Subcutaneous abdominal adipose tissue (tissue), 5 donors: Measurements from ENCODE around the gene DYNLT2.
"Not testable (repeated sequence)": the region's sequence is repeated elsewhere in the genome, so short reads cannot be mapped to it uniquely, and the experiment has no call there.

Experiments used
- H3K27ac ChIP-seq: one replicate; pipeline ENCODE4 v1.7.0; 2013; ENCODE audit warnings: low read depth, mild to moderate bottlenecking, inconsistent platforms, low read length, moderate library complexity
- H3K27me3 ChIP-seq, 5 donors: one replicate each; pipeline ENCODE4 v1.7.0; 2013; ENCODE audit warnings: low read length in 5 of 5, inconsistent platforms in 1 of 5; ENCODE audit not compliant: control insufficient read depth in 5 of 5, insufficient read depth in 4 of 5
- H3K36me3 ChIP-seq, 5 donors: one replicate each; pipeline ENCODE4 v1.7.0; 2013; ENCODE audit warnings: low read length in 5 of 5; ENCODE audit not compliant: control insufficient read depth in 5 of 5, insufficient read depth in 5 of 5
- H3K4me1 ChIP-seq, 5 donors: one replicate each; pipeline ENCODE4 v1.7.0; 2013; ENCODE audit warnings: low read length in 5 of 5, mild to moderate bottlenecking in 3 of 5, moderate library complexity in 1 of 5; ENCODE audit not compliant: control insufficient read depth in 5 of 5, insufficient read depth in 5 of 5
- H3K4me3 ChIP-seq, 5 donors: one replicate each; pipeline ENCODE4 v1.7.0; 2013; ENCODE audit warnings: low read length in 5 of 5, low read depth in 1 of 5
- H3K9ac ChIP-seq, 5 donors: one replicate each; pipeline ENCODE4 v1.7.0; 2013; ENCODE audit warnings: low read length in 5 of 5, mild to moderate bottlenecking in 4 of 5, moderate library complexity in 3 of 5
- H3K9me3 ChIP-seq, 5 donors: one replicate each; pipeline ENCODE4 v1.7.0; 2013; ENCODE audit warnings: low read length in 5 of 5; ENCODE audit not compliant: control insufficient read depth in 5 of 5
- donor health status: healthy.
- donor health status: healthy.
- donor health status: healthy.
- donor health status: healthy.
- donor health status: healthy.

DYNLT2 gene

GRCh38 chr6:169702840-169703246 lies 48.5 kb downstream of the DYNLT2 start:
- Histone ChIP-seq H3K9me3 (no peaks in the 10 kb centered on the region), H3K4me1 (peaks cover 6 to 46% (median 43%) of the 10 kb centered on the region in 5 donors)

GRCh38 chr6:169701954-169702839 lies 49.2 kb downstream of the DYNLT2 start, which contains the start of the genes C6orf120 and WDR27:
C6orf120 (plus strand) TSS chr6:169702126; CDS start chr6:169702460, 334 bp downstream.
WDR27 (minus strand) TSS chr6:169702029; CDS start chr6:169689005, 13,024 bp downstream.
- Histone ChIP-seq H3K4me3 (peak within 1 kb of the TSS; percentile 70 to 99 (median 93)), H3K9me3 (no peaks in the 10 kb centered on the region), H3K9ac (peak within 1 kb of the TSS; percentile 89 to 98 (median 94)), H3K27me3 (no peaks in the 10 kb centered on the region), H3K27ac (peak within 1 kb of the TSS; percentile 92), H3K4me1 (peaks cover 6 to 46% (median 43%) of the 10 kb centered on the region in 5 donors), H3K36me3 (peaks cover 3 to 13% (median 8%) of the 10 kb centered on the region in 5 donors)

More at GRCh38 chr6:169702840-169703246, 48.5 kb downstream of the DYNLT2 start:
- Histone ChIP-seq H3K9ac (peak overlapping the region; percentile 77 to 98 (median 94)), H3K4me3 (peak overlapping the region; percentile 38 to 99 (median 93)), H3K27ac (peak overlapping the region; percentile 92), H3K36me3 (peaks cover 3 to 13% (median 11%) of the 10 kb centered on the region in 5 donors), H3K27me3 (no peaks in the 10 kb centered on the region)

- Histone ChIP-seq H3K27ac (peak overlapping the region; percentile 92), H3K9ac (peak overlapping the region; percentile 89 to 98 (median 94)), H3K9me3 (no peaks in the 10 kb centered on the region), H3K36me3 (peaks cover 3 to 13% (median 8%) of the 10 kb centered on the region in 5 donors), H3K4me1 (peaks cover 6 to 46% (median 43%) of the 10 kb centered on the region in 5 donors), H3K4me3 (peak overlapping the region; percentile 59 to 99 (median 93)), H3K27me3 (no peaks in the 10 kb centered on the region)
Observed at GRCh38 chr6:169701311-169701953, 49.9 kb downstream of the DYNLT2 start.

GRCh38 chr6:169700296-169700695 lies 51.1 kb downstream of the DYNLT2 start:
- Histone ChIP-seq H3K9me3 (no peaks in the 10 kb centered on the region), H3K9ac (no peak overlapping the region), H3K4me3 (no peak overlapping the region), H3K27me3 (no peaks in the 10 kb centered on the region), H3K36me3 (peaks cover 2 to 8% (median 7%) of the 10 kb centered on the region in 5 donors), H3K27ac (no peak overlapping the region), H3K4me1 (peaks cover 6 to 46% (median 43%) of the 10 kb centered on the region in 5 donors)

GRCh38 chr6:169697115-169697514 lies 54.3 kb downstream of the DYNLT2 start:
- H3K9me3 ChIP-seq, H3K9ac ChIP-seq, H3K27ac ChIP-seq, H3K4me3 ChIP-seq, H3K27me3 ChIP-seq, H3K36me3 ChIP-seq: not testable (repeated sequence)
- H3K4me1 ChIP-seq = peaks cover 0 to 22% (median 14%) of the 10 kb centered on the region in 5 donors

- H3K27ac ChIP-seq = no peak overlapping the region
- peaks cover 0 to 4% (median 0%) of the 10 kb centered on the region in 5 donors for H3K36me3 ChIP-seq
- H3K9ac ChIP-seq = no peak overlapping the region
- peaks cover 0 to 8% (median 0%) of the 10 kb centered on the region in 5 donors for H3K4me1 ChIP-seq
- no peaks in the 10 kb centered on the region for H3K27me3 ChIP-seq
- peaks cover 0 to 3% (median 0%) of the 10 kb centered on the region in 5 donors for H3K9me3 ChIP-seq
- H3K4me3 ChIP-seq = no peak overlapping the region
Observed at GRCh38 chr6:169695131-169695530, 56.2 kb downstream of the DYNLT2 start.

- H3K27me3 ChIP-seq = no peaks in the 10 kb centered on the region
- no peak overlapping the region for H3K4me3 ChIP-seq
- H3K4me1 ChIP-seq = no peaks in the 10 kb centered on the region
- H3K9me3 ChIP-seq = peaks cover 0 to 3% (median 0%) of the 10 kb centered on the region in 5 donors
- H3K36me3 ChIP-seq = peaks cover 2 to 8% (median 7%) of the 10 kb centered on the region in 5 donors
- no peak overlapping the region for H3K27ac ChIP-seq
- H3K9ac ChIP-seq = no peak overlapping the region
Observed at GRCh38 chr6:169692516-169692915, 58.9 kb downstream of the DYNLT2 start.

- no peak overlapping the region for H3K9ac ChIP-seq
Observed at GRCh38 chr6:169691260-169691659, 60.1 kb downstream of the DYNLT2 start.

More at GRCh38 chr6:169691260-169691659, 60.1 kb downstream of the DYNLT2 start:
- H3K9me3 ChIP-seq = peaks cover 0 to 4% (median 0%) of the 10 kb centered on the region in 5 donors
- no peaks in the 10 kb centered on the region for H3K4me1 ChIP-seq
- no peaks in the 10 kb centered on the region for H3K27me3 ChIP-seq
- H3K27ac ChIP-seq = no peak overlapping the region
- H3K4me3 ChIP-seq = no peak overlapping the region
- H3K36me3 ChIP-seq = peaks cover 6 to 12% (median 8%) of the 10 kb centered on the region in 5 donors
